Measurements from ENCODE around the gene MYCN. TPM values are rescaled to one million over a fixed set of nuclear protein-coding genes. Genes with fewer than 3 reads are reported as not detected.
"Not testable (repeated sequence)": the region's sequence is repeated elsewhere in the genome, so short reads cannot be mapped to it uniquely, and the experiment has no call there.

Gene MYCN
- total RNA-seq, 1 donor from 2014 or later, result 70.5 TPM

GRCh38 chr2:15907461-15908324, 32.7 kb upstream of the MYCN start:
- FAIRE-seq (no peak), DNase-seq (ENCODE audit: low spot score in 2 of 2) (no peak)

GRCh38 chr2:15908371-15908770, 32.0 kb upstream of the MYCN start:
- no peak for FAIRE-seq

GRCh38 chr2:15909157-15909556, 31.2 kb upstream of the MYCN start:
- no peak for FAIRE-seq
- DNase-seq (ENCODE audit: low spot score in 2 of 2), result no peak

More at GRCh38 chr2:15908371-15908770, 32.0 kb upstream of the MYCN start:
- DNase-seq (ENCODE audit: low spot score in 2 of 2), result no peak

GRCh38 chr2:15909736-15910135, 30.6 kb upstream of the MYCN start:
- DNase-seq (ENCODE audit: low spot score in 2 of 2) (no peak), FAIRE-seq (no peak)

GRCh38 chr2:15911270-15911669, 29.1 kb upstream of the MYCN start:
- not testable (repeated sequence) for FAIRE-seq; DNase-seq (ENCODE audit: low spot score in 2 of 2)

GRCh38 chr2:15911686-15912085, 28.7 kb upstream of the MYCN start:
- no peak for DNase-seq (ENCODE audit: low spot score in 2 of 2)
- no peak for FAIRE-seq

GRCh38 chr2:15912203-15912602, 28.1 kb upstream of the MYCN start:
- DNase-seq (ENCODE audit: low spot score in 2 of 2) (peak in 1 of 2 donors; percentile 44), FAIRE-seq (no peak)

- FAIRE-seq (no peak), DNase-seq (ENCODE audit: low spot score in 2 of 2) (no peak)
Observed at GRCh38 chr2:15913146-15913545, 27.2 kb upstream of the MYCN start.

- peak in 1 of 2 donors; percentile 25 for DNase-seq (ENCODE audit: low spot score in 2 of 2)
- no peak for FAIRE-seq
Observed at GRCh38 chr2:15914596-15915385, 25.6 kb upstream of the MYCN start.

- not testable (repeated sequence) for FAIRE-seq; DNase-seq (ENCODE audit: low spot score in 2 of 2)
Observed at GRCh38 chr2:15915546-15915945, 24.8 kb upstream of the MYCN start.

GRCh38 chr2:15916336-15916735, 24.0 kb upstream of the MYCN start:
- FAIRE-seq (no peak), DNase-seq (ENCODE audit: low spot score in 2 of 2) (no peak)

GRCh38 chr2:15918761-15919356, 21.5 kb upstream of the MYCN start:
- DNase-seq (ENCODE audit: low spot score in 2 of 2) (no peak), FAIRE-seq (no peak)

- DNase-seq (ENCODE audit: low spot score in 2 of 2), result no peak
- FAIRE-seq, result no peak
Observed at GRCh38 chr2:15919716-15920434, 20.5 kb upstream of the MYCN start.

- FAIRE-seq, result no peak
Observed at GRCh38 chr2:15920696-15921095, 19.7 kb upstream of the MYCN start.

GRCh38 chr2:15923597-15923996, 16.8 kb upstream of the MYCN start:
- no peak for DNase-seq (ENCODE audit: low spot score in 2 of 2)
- FAIRE-seq, result no peak

More at GRCh38 chr2:15920696-15921095, 19.7 kb upstream of the MYCN start:
- no peak for DNase-seq (ENCODE audit: low spot score in 2 of 2)

- FAIRE-seq, result no peak
Observed at GRCh38 chr2:15925819-15926218, 14.5 kb upstream of the MYCN start.

GRCh38 chr2:15926252-15926651, 14.1 kb upstream of the MYCN start:
- FAIRE-seq, result no peak
- no peak for DNase-seq (ENCODE audit: low spot score in 2 of 2)

More at GRCh38 chr2:15925819-15926218, 14.5 kb upstream of the MYCN start:
- no peak for DNase-seq (ENCODE audit: low spot score in 2 of 2)

GRCh38 chr2:15927551-15928218, 12.7 kb upstream of the MYCN start:
- FAIRE-seq (no peak), DNase-seq (ENCODE audit: low spot score in 2 of 2) (no peak)

- FAIRE-seq; DNase-seq (ENCODE audit: low spot score in 2 of 2): not testable (repeated sequence)
Observed at GRCh38 chr2:15929008-15929407, 11.3 kb upstream of the MYCN start.

GRCh38 chr2:15929861-15930260, 10.5 kb upstream of the MYCN start:
- FAIRE-seq (no peak), DNase-seq (ENCODE audit: low spot score in 2 of 2) (no peak)
